HCT116 (cell line): ENCODE data around the gene FOXK1. TPM values are rescaled to one million over a fixed set of nuclear protein-coding genes. Genes with fewer than 3 reads are reported as not detected.

Source experiments
- ATAC-seq: fragments of 200-7000 bp; cut with Tn5 transposase; 2 replicates; pipeline ENCODE4 v1.9.1; 2020; ENCODE audit warnings: mild to moderate bottlenecking, moderate library complexity
- BruUV-seq: library from RNA; stranded (reverse); fragments of 400-500 nt; replicated peaks from 2 replicates; lab custom pipeline; 2021; lab: Mats Ljungman, UMichigan
- CTCF ChIA-PET: fragments of 300-600 bp; sonication (Branson Sonifier 250); formaldehyde crosslinking; loops from one replicate; lab custom pipeline; 2021; ENCODE audit warnings: antibody characterized with exemption; lab: Charles Lee
- POLR2A ChIA-PET: fragments of 300-600, 350-600 bp; sonication (Branson Sonifier 250); formaldehyde crosslinking; loops from one replicate; lab custom pipeline; 2021; ENCODE audit warnings: antibody characterized with exemption; lab: Charles Lee
- RAD21 ChIA-PET, 2 experiments: fragments of 300-600 bp; sonication (Branson Sonifier 250); formaldehyde crosslinking; loops; one replicate each; lab custom pipeline; 2023; ENCODE audit warnings: low total read pairs in 2 of 2; ENCODE audit not compliant: uncharacterized antibody in 2 of 2, unreplicated experiment in 2 of 2, low non-redundant PET in 1 of 2; lab: Charles Lee
- DNase-seq: peaks from one replicate; pipeline ENCODE4 v3.0.0-alpha.2; 2010; ENCODE audit warnings: low read depth, low spot score
- H2AFZ ChIP-seq: fragments of 200-600 bp; shearing (Covaris generic), sonication (generic); 2 replicates; pipeline ENCODE4 v1.6.1; 2017; ENCODE audit warnings: low read depth, mixed run types, mixed read lengths, antibody characterized with exemption, low read length; ENCODE audit not compliant: poor library complexity, severe bottlenecking
- H3K27ac ChIP-seq: 2 replicates; pipeline ENCODE4 v1.5.1; 2012; ENCODE audit warnings: low read depth, low read length
- H3K27me3 ChIP-seq: fragments of 200-600 bp; sonication (generic); 2 replicates; pipeline ENCODE4 v1.6.1; 2016; ENCODE audit warnings: mixed run types, low read length, mixed read lengths; ENCODE audit not compliant: insufficient read depth
- H3K36me3 ChIP-seq, 2 experiments: fragments of 200-500 bp in 1 of 2; fragments of 200-600 bp in 1 of 2; sonication (Bioruptor generic) in 1 of 2; sonication (generic) in 1 of 2; 2 replicates each; pipeline versions ENCODE4 v1.5.1 to v1.6.1; 2014 to 2016; ENCODE audit warnings: low read length in 2 of 2, inconsistent platforms in 1 of 2, mixed read lengths in 1 of 2, mixed run types in 1 of 2; ENCODE audit not compliant: insufficient read depth in 2 of 2, control insufficient read depth in 1 of 2
- H3K4me1 ChIP-seq, 2 experiments: fragments of 200-600 bp in 1 of 2; sonication (generic) in 1 of 2; 2 replicates each; pipeline versions ENCODE4 v1.5.1 to v1.6.1; 2012 to 2017; ENCODE audit warnings: low read length in 2 of 2, inconsistent platforms in 1 of 2, mild to moderate bottlenecking in 1 of 2, mixed read lengths in 1 of 2, mixed run types in 1 of 2, moderate library complexity in 1 of 2; ENCODE audit not compliant: insufficient read depth in 2 of 2, control insufficient read depth in 1 of 2
- H3K4me2 ChIP-seq: fragments of 200-600 bp; sonication (generic); 2 replicates; pipeline ENCODE4 v1.6.1; 2017; ENCODE audit warnings: mixed run types, low read length, mixed read lengths
- H3K4me3 ChIP-seq, 2 experiments: fragments of 200-600 bp in 1 of 2; sonication (generic) in 1 of 2; replicated peaks in 1 of 2; 2 replicates each; pipeline ENCODE4 v1.5.1; 2011 to 2016; ENCODE audit warnings: low read length in 2 of 2, control low read depth in 1 of 2, low read depth in 1 of 2, mild to moderate bottlenecking in 1 of 2, mixed read lengths in 1 of 2, mixed run types in 1 of 2
- H3K79me2 ChIP-seq: fragments of 200-600 bp; sonication (generic); 2 replicates; pipeline ENCODE4 v1.6.1; 2017; ENCODE audit warnings: mild to moderate bottlenecking, mixed run types, low read length, moderate library complexity, mixed read lengths; ENCODE audit not compliant: insufficient read depth
- H3K9ac ChIP-seq: fragments of 200-600 bp; sonication (generic); 2 replicates; pipeline ENCODE4 v1.6.1; 2016; ENCODE audit warnings: low read length, mixed read lengths
- H3K9me2 ChIP-seq: fragments of 200-600 bp; sonication (generic), shearing (Covaris generic); 2 replicates; pipeline ENCODE4 v1.6.1; 2017; ENCODE audit warnings: mixed run types, mild to moderate bottlenecking, moderate library complexity; ENCODE audit not compliant: insufficient read depth
- H3K9me3 ChIP-seq, 2 experiments: fragments of 200-500 bp in 1 of 2; fragments of 200-600 bp in 1 of 2; sonication (Bioruptor generic) in 1 of 2; sonication (generic) in 1 of 2; 2 replicates each; pipeline ENCODE4 v1.6.1; 2014 to 2017; ENCODE audit warnings: low read length in 2 of 2, mixed read lengths in 2 of 2, inconsistent platforms in 1 of 2, low read depth in 1 of 2, mild to moderate bottlenecking in 1 of 2, mixed run types in 1 of 2, moderate library complexity in 1 of 2; ENCODE audit not compliant: control insufficient read depth in 1 of 2, insufficient read depth in 1 of 2
- H4K20me1 ChIP-seq: fragments of 200-600 bp; sonication (generic), shearing (Covaris generic); 2 replicates; pipeline ENCODE4 v1.6.1; 2017; ENCODE audit warnings: mixed run types, mild to moderate bottlenecking, moderate library complexity; ENCODE audit not compliant: insufficient read depth
- ATF3 ChIP-seq: IDR thresholded peaks from 2 replicates; pipeline ENCODE4 v1.6.1; 2012
- CEBPB ChIP-seq: IDR thresholded peaks from 2 replicates; pipeline ENCODE4 v1.6.1; 2012; ENCODE audit warnings: low read depth
- EGR1 ChIP-seq: IDR thresholded peaks from 2 replicates; pipeline ENCODE4 v1.6.1; 2012; ENCODE audit warnings: low read depth
- ELF1 ChIP-seq: IDR thresholded peaks from 2 replicates; pipeline ENCODE4 v1.6.1; 2012; ENCODE audit warnings: low read depth, borderline replicate concordance
- EZH2 ChIP-seq: fragments of 200-600 bp; sonication (generic); IDR thresholded peaks from 2 replicates; pipeline ENCODE4 v1.6.1; 2017; ENCODE audit warnings: antibody characterized with exemption, mixed run types
- JUND ChIP-seq: IDR thresholded peaks from 2 replicates; pipeline ENCODE4 v1.6.1; 2012
- POLR2A ChIP-seq: IDR thresholded peaks from 2 replicates; pipeline ENCODE4 v1.7.0; 2011; ENCODE audit warnings: borderline replicate concordance; ENCODE audit not compliant: insufficient read depth, insufficient read length; ENCODE audit errors: extremely low read depth
- POLR2AphosphoS5 ChIP-seq: IDR thresholded peaks from 2 replicates; pipeline ENCODE4 v1.6.1; 2011; ENCODE audit warnings: mild to moderate bottlenecking, low read depth, low read length, moderate library complexity
- RAD21 ChIP-seq: IDR thresholded peaks from 2 replicates; pipeline ENCODE4 v1.6.1; 2012; ENCODE audit warnings: low read depth, mild to moderate bottlenecking
- SRF ChIP-seq: IDR thresholded peaks from 2 replicates; pipeline ENCODE4 v1.6.1; 2012; ENCODE audit warnings: low read depth
- TCF7L2 ChIP-seq: IDR thresholded peaks from 2 replicates; pipeline ENCODE4 v1.7.0; 2011; ENCODE audit warnings: borderline replicate concordance, inconsistent platforms; ENCODE audit not compliant: insufficient read depth, insufficient read length; ENCODE audit errors: extremely low read depth
- intact Hi-C: fragments of 100-400 bp; cut with micrococcal nuclease; formaldehyde crosslinking; loops from 2 replicates; pipeline ENCODE4 v1.10.0; 2022
- total RNA-seq: library from RNA; stranded (reverse); gene quantifications from one replicate; pipeline ENCODE4 v1.2.1, GENCODE V29; 2021; ENCODE audit not compliant: unreplicated experiment
- TF ChIP-seq, protein P1 (sequence below), 3 experiments: fragments of 200-600 bp in 1 of 3; sonication (generic) in 1 of 3; IDR thresholded peaks in 2 of 3; conservative IDR thresholded peaks in 1 of 3; 2 replicates each; pipeline ENCODE4 v1.5.1; 2012 to 2017; ENCODE audit warnings: low read depth in 2 of 3, low read length in 2 of 3, antibody characterized with exemption in 1 of 3, borderline replicate concordance in 1 of 3, control low read depth in 1 of 3, mild to moderate bottlenecking in 1 of 3, mixed read lengths in 1 of 3, mixed run types in 1 of 3, moderate library complexity in 1 of 3; ENCODE audit not compliant: insufficient read depth in 1 of 3

The FOXK1 gene
- total RNA-seq, 1 experiment from 2014 or later, result 60.5 TPM

- RAD21 ChIA-PET, result no interaction called here
- Histone ChIP-seq H3K4me2 (no peak overlapping the region), H3K4me3 (no peak overlapping the region), H4K20me1 (peaks cover 17% of the 10 kb centered on the region; the same call in 1 of the 2 replicates), H3K9me3 (no peaks in the 10 kb centered on the region), H3K9ac (no peak overlapping the region), H3K4me1 (peaks cover 16 to 38% of the 10 kb centered on the region in 2 experiments), H3K36me3 (peaks cover 0 to 13% of the 10 kb centered on the region in 2 experiments; a peak in 1 of 4 replicates), H2AFZ (no peak overlapping the region), H3K79me2 (peaks cover 100% of the 10 kb centered on the region), H3K9me2 (no peaks in the 10 kb centered on the region), H3K27me3 (no peaks in the 10 kb centered on the region), H3K27ac (no peak overlapping the region)
- DNase-seq (no peak), ATAC-seq (no peak)
- no peak for TF ChIP-seq ELF1
- POLR2A ChIA-PET, result no interaction called here
- no TSS peak for BruUV-seq
- CTCF ChIA-PET, result interaction anchor here (0.7 kb wide), 1 partner anchor 61 kb away, joined by 4 read pairs; no protein-coding TSS in a partner anchor
- intact Hi-C loops, result no loop called here
These were observed 5.9 kb downstream of the FOXK1 start for GRCh38 chr7:4687956-4688355.

- DNase-seq (no peak), ATAC-seq (no peak)
- Histone ChIP-seq H3K9me3 (no peaks in the 10 kb centered on the region), H4K20me1 (peaks cover 15% of the 10 kb centered on the region; the same call in 1 of the 2 replicates), H3K4me3 (no peak overlapping the region), H3K27me3 (no peaks in the 10 kb centered on the region), H3K4me1 (peaks cover 16 to 29% of the 10 kb centered on the region in 2 experiments), H3K9me2 (no peaks in the 10 kb centered on the region), H3K36me3 (peaks cover 0 to 13% of the 10 kb centered on the region in 2 experiments; a peak in 1 of 4 replicates), H3K9ac (no peak overlapping the region), H3K4me2 (no peak overlapping the region), H2AFZ (no peak overlapping the region), H3K27ac (no peak overlapping the region), H3K79me2 (peaks cover 100% of the 10 kb centered on the region)
- intact Hi-C loops, result no loop called here
- BruUV-seq, result no TSS peak
- TF ChIP-seq, protein P1, sequence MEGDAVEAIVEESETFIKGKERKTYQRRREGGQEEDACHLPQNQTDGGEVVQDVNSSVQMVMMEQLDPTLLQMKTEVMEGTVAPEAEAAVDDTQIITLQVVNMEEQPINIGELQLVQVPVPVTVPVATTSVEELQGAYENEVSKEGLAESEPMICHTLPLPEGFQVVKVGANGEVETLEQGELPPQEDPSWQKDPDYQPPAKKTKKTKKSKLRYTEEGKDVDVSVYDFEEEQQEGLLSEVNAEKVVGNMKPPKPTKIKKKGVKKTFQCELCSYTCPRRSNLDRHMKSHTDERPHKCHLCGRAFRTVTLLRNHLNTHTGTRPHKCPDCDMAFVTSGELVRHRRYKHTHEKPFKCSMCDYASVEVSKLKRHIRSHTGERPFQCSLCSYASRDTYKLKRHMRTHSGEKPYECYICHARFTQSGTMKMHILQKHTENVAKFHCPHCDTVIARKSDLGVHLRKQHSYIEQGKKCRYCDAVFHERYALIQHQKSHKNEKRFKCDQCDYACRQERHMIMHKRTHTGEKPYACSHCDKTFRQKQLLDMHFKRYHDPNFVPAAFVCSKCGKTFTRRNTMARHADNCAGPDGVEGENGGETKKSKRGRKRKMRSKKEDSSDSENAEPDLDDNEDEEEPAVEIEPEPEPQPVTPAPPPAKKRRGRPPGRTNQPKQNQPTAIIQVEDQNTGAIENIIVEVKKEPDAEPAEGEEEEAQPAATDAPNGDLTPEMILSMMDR (IDR thresholded peaks at IDR 0.05 in 2 of 3, conservative IDR thresholded peaks at IDR 0.05 in 1 of 3; ENCODE audit: borderline replicate concordance in 1 of 3, insufficient read depth in 1 of 3, low read depth in 2 of 3, low read length in 2 of 3), result no peak
- no peak for TF ChIP-seq CEBPB
- TF ChIP-seq SRF, result no peak
- no peak for TF ChIP-seq POLR2AphosphoS5
- no peak for TF ChIP-seq EGR1
- TF ChIP-seq TCF7L2, result no peak
- no peak for TF ChIP-seq POLR2A
- TF ChIP-seq RAD21, result no peak
- no peak for TF ChIP-seq ATF3
- no peak for TF ChIP-seq EZH2
- TF ChIP-seq JUND, result no peak
- ChIA-PET CTCF (no interaction called here), RAD21 (no interaction called here), POLR2A (no interaction called here)
These were observed 7.1 kb downstream of the FOXK1 start for GRCh38 chr7:4689151-4689550.
